ENCODE results near the gene ZP1.

Gene ZP1

GRCh38 chr11:60859616-60860250 is 7.6 kb upstream of the ZP1 start:
- no peak for DNase-seq

GRCh38 chr11:60860943-60861342 is 6.4 kb upstream of the ZP1 start:
- no peak for DNase-seq

DNA sequence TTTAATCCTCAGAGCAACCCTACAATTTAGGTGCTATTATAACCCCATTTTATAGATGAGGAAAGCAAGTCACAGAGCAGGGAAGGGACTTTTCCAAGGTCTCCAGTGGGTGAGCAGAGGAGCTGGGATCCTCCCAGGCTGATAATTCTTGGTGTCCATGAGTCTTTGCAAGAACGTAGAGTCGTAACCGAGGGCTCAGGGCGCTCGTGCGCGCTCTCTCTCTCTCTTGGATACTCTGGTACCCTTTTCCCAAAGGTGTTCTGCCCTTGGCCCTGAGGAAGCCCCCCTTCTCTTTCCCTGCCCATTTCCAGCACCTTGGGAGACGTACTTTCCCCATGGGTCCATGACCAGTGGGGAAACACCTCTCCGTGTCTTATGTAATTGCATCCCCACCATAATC is 5.2 kb upstream of the ZP1 start:
- no peak for DNase-seq

DNA sequence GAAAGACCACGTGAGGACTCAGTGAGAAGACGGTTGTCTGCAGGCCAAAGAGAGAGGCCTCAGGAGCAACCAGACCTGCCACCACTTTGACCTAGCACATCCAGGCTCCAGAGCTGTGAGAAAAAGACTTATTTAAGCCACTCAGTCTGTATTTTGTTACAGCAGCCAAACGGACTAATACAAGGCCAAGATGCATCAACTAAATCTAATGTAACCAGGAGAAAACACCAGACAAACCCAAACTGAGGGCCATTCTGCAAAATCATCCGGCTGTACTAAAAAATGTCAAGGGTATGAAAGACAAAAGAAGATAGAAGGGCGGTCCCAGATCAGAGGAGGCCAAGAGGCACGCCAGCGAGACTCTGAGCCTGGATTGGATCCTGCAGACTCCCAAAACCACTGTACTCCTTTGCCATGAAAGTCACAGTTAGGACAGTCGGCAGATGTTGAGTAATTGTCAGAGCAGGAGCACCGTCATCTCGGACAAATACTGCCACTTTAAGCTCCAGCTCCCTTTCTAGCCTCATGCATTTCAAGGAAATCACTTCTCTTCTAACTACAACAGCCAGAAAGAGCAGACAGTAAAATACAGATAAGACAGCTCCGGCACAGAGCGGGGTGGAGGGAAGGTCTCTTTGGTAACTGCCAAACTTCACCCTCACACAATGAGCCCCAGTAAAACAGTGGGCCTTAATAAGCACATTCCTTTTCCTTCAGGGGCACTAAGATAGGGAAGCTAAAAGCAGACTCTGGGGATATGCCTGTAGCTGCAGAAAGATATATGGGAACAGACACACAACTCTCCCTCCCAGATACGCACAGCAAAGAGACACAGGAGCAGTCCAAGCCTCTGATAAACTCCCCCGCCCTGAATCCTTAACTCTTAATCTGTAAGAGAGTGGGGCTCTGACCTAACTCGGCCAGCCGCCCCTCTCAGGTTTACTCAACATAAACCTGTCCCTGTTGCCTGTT is 3.5 kb upstream of the ZP1 start:
- DNase-seq = no peak

DNA sequence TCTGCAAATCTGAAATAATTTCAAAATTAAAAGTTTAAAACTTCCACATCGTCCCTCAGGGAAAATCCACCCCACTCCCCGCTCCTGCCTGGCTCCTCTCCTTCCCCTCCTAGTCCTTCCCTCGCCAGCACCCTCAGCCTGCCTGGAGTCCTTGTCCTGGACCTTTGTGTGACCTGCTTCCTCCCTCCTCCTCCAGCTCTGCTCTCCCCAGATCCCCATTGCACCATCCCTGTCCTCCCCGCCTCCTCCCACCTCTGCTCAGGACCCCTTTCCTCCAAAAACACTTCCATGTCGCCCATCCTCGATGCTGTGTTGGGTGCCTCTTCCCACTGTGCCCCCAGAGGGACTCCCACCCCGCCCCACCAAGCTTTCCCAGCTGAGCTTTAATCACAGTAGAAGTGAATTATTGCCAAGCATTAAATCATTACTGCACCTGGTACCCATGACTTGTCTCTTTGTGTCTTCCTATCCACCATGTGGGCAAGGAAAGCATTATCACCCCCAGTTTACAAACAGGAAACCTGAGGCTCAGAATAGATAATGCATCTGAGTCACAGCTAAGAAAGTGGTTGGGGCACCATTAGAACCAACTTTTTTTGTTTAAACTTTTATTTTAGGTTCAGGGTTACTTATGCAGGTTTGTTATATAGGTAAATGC is 2.4 kb upstream of the ZP1 start:
- no peak for DNase-seq

DNA sequence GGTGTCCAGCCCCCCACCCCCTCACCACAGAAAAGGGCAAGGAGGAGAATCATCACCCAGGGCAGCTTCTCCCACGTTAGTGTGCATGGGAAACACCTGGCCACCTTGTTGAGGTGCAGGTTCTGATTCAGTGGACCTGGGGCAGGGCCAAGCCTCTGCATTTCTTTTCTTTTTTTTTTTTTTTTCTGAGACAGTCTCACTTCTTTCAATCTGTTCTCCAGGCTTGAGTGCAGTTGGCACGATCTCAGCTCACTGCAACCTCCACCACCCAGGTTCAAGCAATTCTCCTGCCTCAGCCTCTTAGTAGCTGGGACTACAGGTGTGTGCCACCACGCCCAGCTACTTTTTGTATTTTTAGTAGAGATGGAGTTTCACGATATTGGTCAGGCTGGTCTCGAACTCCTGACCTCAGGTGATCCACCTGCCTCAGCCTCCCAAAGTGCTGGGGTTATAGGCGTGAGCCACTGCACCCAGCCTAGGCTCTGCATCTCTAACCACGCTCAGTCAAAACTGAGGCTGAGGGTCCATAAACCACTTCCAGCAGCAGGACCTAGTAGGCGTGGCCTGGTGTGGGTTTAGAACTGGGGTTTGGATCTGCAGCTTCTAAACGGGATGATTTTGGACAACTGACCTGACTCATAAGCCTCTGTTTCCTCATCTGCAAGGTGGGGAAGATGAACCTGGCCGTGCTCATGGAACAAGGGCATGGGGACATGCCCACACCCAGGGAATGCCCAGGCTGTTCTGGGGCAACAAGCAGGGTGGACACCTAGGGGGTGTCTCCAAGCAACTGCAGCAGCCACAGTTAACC is 734 bp downstream of the ZP1 start:
- DNase-seq = no peak

GRCh38 chr11:60868682-60869450 is 1.5 kb downstream of the ZP1 start:
- DNase-seq = no peak

DNA sequence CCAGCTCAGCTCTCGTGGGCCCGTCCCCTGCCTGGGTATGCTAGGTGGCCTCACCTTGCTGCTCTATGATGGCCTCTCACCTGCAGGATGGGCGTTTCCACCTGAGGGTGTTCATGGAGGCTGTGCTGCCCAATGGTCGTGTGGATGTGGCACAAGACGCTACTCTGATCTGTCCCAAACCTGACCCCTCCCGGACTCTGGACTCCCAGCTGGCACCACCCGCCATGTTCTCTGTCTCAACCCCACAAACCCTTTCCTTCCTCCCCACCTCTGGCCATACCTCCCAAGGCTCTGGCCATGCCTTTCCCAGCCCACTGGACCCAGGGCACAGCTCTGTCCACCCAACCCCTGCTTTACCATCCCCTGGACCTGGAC is 2.1 kb downstream of the ZP1 start:
- no peak for DNase-seq

DNA sequence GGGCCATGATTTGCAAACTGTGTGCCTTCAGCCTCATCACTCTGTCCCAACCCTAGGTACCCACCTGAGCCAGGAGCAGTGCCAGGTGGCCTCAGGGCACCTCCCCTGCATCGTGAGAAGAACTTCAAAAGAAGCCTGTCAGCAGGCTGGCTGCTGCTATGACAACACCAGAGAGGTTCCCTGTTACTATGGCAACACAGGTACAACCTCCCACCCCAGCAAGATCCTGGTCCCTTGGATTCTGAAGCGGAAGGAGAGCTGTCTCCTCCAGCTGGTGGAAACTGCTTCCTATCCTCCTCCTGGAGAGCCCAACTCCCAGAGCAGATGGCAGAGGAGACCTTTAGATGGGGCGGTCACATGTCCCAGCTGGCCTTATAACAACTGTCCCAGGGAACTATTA is 2.9 kb downstream of the ZP1 start:
- no peak for DNase-seq

DNA sequence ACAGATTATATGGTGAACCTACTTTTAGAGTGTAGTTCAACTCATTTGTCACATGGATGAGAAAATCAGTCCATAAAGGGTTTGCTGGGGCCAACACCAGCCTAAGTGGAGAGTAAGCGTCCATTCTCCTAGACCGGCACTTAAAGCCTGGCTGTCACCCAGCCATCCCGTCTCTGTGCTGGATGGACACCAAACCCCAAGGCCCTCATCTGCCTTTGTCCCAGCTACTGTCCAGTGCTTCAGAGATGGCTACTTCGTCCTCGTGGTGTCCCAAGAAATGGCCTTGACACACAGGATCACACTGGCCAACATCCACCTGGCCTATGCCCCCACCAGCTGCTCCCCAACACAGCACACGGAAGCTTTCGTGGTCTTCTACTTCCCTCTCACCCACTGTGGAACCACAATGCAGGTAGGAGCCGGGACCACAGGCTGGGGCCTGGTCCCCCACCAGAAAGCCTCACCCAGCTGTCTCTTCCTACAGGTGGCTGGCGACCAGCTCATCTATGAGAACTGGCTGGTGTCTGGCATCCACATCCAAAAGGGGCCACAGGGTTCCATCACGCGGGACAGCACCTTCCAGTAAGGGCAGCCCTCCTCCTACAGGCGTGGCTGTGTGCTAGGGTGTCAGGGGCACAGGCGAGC is 3.5 kb downstream of the ZP1 start:
- DNase-seq = no peak

DNA sequence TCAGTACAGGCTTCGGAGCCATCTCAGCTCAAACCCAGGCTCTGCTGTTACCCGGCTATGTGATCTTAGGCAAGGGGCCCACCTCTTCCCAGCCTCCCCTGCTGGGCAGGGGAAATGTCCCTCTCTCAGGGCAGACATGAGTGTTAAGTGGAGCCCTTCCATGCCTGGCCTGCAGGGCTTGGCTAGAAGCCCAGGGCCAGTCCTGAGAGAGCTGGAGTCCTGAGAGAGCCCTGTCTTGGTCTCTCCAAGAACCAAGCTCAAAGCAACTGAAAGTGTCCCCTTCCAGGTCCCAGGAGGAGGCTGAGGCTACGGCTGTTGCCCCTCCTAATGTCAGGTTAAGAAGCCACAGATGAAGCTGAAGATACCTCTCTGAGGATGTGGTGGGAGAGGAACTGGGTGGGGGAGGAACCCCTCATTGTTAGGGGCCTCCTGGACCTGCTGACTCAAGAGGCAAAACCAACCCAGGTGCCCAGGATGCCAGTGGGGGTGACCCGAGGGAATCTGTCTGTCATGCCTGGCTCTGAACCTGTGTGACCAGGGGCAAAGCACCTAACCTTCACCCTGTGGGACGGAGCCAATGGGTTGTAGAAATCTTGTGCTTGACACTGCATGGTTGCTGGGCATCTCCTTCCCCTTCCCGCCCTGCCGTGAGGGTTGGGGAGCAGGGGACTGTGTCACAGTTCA is 4.2 kb downstream of the ZP1 start:
- no peak for DNase-seq

DNA sequence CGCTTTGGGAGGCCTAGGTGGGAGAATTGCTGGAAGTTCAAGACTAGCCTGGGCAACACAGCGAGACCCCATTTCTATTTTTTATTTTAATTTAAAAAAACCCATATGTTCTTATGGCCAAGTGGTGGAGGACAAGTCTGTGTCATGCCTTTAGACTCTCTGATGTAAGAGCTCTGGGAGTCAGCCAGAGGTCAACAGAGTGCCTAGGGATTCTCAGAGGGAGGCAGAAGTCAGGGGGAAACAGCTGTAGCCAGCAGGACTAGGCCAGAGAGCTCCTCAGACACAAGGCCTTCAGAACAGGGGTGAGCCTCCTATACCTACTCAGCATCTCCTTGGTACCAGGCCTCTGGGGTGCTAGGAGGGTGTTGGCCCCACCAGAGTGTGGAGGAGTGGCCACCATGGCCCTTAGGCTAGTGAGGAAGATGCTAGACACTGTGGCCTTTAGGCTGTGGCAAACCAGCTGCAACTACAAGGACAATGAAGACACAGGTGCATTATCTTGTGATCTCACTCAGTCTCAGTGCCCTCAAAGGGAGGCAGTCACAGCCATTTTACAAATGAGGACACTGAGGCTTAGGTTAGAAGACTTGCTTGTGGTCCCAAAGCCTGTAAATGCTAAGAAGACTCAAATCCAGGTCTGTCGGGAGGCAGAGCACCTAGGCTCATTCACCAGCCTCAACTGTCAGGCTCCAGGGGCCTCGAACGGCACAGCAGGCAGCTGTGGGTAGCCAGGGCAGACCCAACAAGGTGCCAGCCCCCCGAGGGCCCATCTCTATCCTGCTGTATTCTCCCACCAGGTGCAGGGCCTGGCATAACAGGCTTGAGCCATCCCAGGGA is 5.0 kb downstream of the ZP1 start:
- no peak for DNase-seq

GRCh38 chr11:60872961-60873524 is 5.7 kb downstream of the ZP1 start:
- DNase-seq = no peak

DNA sequence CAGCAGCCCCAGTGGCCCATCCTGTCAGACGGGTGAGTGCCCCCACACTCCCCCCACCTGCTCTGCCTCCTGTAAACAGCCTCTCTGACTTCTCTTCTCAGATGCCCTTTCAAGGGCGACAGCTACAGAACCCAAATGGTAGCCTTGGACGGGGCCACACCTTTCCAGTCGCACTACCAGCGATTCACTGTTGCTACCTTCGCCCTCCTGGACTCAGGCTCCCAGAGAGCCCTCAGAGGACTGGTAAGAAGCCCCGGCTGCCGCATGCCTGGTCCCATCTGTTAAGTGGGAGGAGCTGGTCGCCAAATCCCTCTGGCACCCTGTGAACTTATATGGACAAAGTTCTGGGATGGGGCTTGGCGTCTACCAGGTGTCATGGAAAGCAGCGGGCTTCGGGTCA is 6.2 kb downstream of the ZP1 start:
- DNase-seq = no peak

GRCh38 chr11:60874421-60875365 is 7.4 kb downstream of the ZP1 start:
- no peak for DNase-seq

GRCh38 chr11:60875366-60876167 is 8.2 kb downstream of the ZP1 start:
- no peak for DNase-seq

DNA sequence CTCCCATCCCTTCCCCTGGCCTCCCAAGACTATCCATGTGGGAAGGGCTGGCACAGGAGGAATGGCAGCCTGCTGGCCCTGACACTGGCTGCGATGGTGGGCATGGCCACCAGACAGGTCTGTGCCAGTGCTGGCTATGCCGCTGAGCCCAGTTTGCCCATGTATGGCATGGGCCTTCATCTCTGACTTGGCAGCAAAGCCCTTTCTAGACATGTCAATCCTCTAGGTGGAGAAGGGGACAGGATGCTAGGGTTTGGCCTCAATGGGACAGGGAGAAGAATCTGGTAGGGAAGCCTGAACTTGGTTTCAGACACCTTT is 8.8 kb downstream of the ZP1 start:
- no peak for DNase-seq
